ENCODE measurements around the gene OPA3.

The OPA3 gene

GRCh38 chr19:45590300-45591003 is 5.8 kb upstream of the OPA3 start:
- no peak for DNase-seq (ENCODE audit: low spot score)
- Mint-ChIP-seq H3K9me3 (no peaks in the 10 kb centered on the region), H3K4me1 (ENCODE audit: low read depth) (peaks cover 8% of the 10 kb centered on the region), H3K27ac (no peak overlapping the region), H3K27me3 (ENCODE audit: low read depth) (peaks cover 12% of the 10 kb centered on the region), H3K4me3 (no peak overlapping the region), H3K36me3 (ENCODE audit: low read depth) (no peaks in the 10 kb centered on the region)

DNA sequence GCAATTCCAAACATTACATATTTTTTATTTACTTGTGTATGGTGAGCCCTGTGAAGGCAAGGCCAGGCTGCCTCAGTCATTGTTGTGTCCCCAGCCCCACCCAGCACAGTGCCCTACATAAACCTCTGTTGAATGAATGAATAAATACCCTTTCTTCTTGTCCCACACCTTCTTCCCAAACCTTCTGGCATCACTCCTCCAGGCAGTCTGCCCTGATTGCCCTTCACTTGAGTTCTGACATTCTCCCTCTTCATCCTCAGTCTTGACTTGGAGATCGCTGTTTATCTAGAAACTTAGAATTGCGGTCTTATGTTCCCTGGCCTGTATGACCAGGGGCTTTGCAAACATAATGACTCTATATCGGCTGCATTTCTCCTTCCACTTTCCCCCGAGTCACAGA is 5.2 kb upstream of the OPA3 start:
- no peaks in the 10 kb centered on the region for H3K36me3 Mint-ChIP-seq (ENCODE audit: low read depth)
- DNase-seq (ENCODE audit: low spot score), result no peak
- no peak overlapping the region for H3K27ac Mint-ChIP-seq
- peaks cover 12% of the 10 kb centered on the region for H3K27me3 Mint-ChIP-seq (ENCODE audit: low read depth)
- no peaks in the 10 kb centered on the region for H3K9me3 Mint-ChIP-seq
- H3K4me3 Mint-ChIP-seq, result no peak overlapping the region
- H3K4me1 Mint-ChIP-seq (ENCODE audit: low read depth), result peaks cover 12% of the 10 kb centered on the region

- DNase-seq (ENCODE audit: low spot score), result no peak
- H3K27ac Mint-ChIP-seq, result no peak overlapping the region
- peaks cover 12% of the 10 kb centered on the region for H3K27me3 Mint-ChIP-seq (ENCODE audit: low read depth)
- peaks cover 17% of the 10 kb centered on the region for H3K4me1 Mint-ChIP-seq (ENCODE audit: low read depth)
- no peak overlapping the region for H3K4me3 Mint-ChIP-seq
- peaks cover 5% of the 10 kb centered on the region for H3K36me3 Mint-ChIP-seq (ENCODE audit: low read depth)
- no peaks in the 10 kb centered on the region for H3K9me3 Mint-ChIP-seq
Measured at GRCh38 chr19:45587873-45588272, 3.3 kb upstream of the OPA3 start.

DNA sequence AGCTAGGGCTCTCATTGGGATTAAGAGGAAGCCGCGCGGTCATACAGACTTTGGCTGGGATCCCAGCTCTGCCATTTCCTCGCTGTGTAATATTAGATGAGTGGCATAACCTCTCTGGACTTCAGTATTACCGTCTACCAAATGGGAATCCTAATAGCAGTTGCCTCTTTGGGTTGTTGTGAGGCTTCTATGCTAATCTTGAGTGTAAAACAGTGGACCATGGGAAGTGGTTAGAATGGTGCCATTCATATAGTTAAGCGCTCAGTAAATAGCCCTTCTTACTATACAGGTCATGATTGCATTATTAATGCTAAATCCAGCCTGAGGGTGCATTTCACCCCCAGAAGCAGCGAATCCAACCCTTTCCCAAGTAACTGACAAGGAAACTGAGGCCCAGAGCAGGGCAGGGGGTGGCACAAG is 566 bp upstream of the OPA3 start:
- peak overlapping the region; percentile 99 for H3K27ac Mint-ChIP-seq
- DNase-seq (ENCODE audit: low spot score), result no peak
- H3K4me3 Mint-ChIP-seq, result peak overlapping the region; percentile 94
- peaks cover 10% of the 10 kb centered on the region for H3K36me3 Mint-ChIP-seq (ENCODE audit: low read depth)
- no peaks in the 10 kb centered on the region for H3K9me3 Mint-ChIP-seq
- peaks cover 5% of the 10 kb centered on the region for H3K27me3 Mint-ChIP-seq (ENCODE audit: low read depth)
- peaks cover 14% of the 10 kb centered on the region for H3K4me1 Mint-ChIP-seq (ENCODE audit: low read depth)

GRCh38 chr19:45581576-45581975 is 3.0 kb downstream of the OPA3 start:
- H3K27me3 Mint-ChIP-seq (ENCODE audit: low read depth), result no peaks in the 10 kb centered on the region
- H3K27ac Mint-ChIP-seq, result no peak overlapping the region
- no peaks in the 10 kb centered on the region for H3K9me3 Mint-ChIP-seq
- H3K4me1 Mint-ChIP-seq (ENCODE audit: low read depth), result peaks cover 21% of the 10 kb centered on the region
- no peak overlapping the region for H3K4me3 Mint-ChIP-seq
- DNase-seq (ENCODE audit: low spot score), result no peak
- peaks cover 10% of the 10 kb centered on the region for H3K36me3 Mint-ChIP-seq (ENCODE audit: low read depth)

DNA sequence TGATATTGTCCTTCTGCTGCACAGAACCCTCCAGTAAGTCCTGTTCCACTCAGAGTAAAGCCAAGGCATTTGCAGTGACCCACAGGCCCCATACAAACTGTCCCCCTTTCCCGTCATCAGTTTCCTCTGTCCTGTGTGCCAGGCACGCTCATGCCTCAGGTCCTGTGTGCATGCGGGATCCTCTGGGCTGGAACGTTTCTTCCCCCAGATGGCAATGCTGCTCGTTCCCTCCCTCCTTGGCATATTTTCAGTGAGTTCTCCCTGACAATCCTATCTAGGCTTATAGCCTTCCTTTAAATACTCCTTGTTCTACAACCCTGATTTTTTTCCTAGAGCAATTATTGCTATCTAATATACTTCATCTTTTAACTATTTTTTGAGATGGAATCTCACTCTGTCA is 5.7 kb downstream of the OPA3 start:
- Mint-ChIP-seq H3K27me3 (ENCODE audit: low read depth) (no peaks in the 10 kb centered on the region), H3K9me3 (no peaks in the 10 kb centered on the region), H3K4me1 (ENCODE audit: low read depth) (peaks cover 13% of the 10 kb centered on the region), H3K36me3 (ENCODE audit: low read depth) (peaks cover 6% of the 10 kb centered on the region), H3K27ac (no peak overlapping the region), H3K4me3 (no peak overlapping the region)
- no peak for DNase-seq (ENCODE audit: low spot score)

DNA sequence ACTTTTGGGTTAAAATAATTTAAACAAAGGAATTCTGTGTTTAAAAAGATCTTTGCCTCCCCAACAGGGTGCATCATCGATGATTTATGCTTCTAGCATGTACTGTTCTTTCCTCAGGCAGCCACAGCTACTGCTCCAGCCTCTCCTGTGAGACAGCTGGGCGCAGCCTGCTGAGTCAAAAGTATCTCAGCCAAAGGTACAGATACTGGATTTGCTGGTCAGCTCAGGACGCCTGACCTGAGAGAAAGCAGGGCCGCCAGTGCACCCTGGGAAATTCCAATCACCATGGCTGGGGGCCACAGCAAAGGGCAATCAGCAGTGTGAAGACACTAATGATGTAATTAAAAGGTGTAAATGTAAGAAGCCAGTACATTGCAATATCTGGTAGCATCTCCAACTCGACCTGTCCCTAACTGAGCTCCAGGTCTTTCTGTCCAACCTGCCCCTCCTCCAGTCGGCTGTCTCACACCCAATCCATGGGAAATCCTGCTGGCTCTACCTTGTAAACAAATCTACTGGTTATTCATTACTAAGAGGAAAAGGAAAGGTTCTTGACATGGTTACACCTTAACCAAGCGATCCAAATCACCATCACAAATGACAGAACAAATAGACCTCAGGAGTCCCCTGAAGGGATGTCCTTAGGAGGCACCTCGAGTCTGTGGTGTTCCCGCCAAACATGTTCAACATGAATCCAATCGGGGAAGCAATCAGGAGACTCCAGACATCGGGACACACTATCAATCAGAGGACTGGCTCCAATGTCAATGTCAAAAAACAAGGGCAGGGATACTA is 7.3 kb downstream of the OPA3 start:
- H3K36me3 Mint-ChIP-seq (ENCODE audit: low read depth), result peaks cover 3% of the 10 kb centered on the region
- no peak overlapping the region for H3K27ac Mint-ChIP-seq
- DNase-seq (ENCODE audit: low spot score), result no peak
- H3K4me3 Mint-ChIP-seq, result no peak overlapping the region
- H3K4me1 Mint-ChIP-seq (ENCODE audit: low read depth), result peaks cover 7% of the 10 kb centered on the region
- no peaks in the 10 kb centered on the region for H3K27me3 Mint-ChIP-seq (ENCODE audit: low read depth)
- no peaks in the 10 kb centered on the region for H3K9me3 Mint-ChIP-seq

GRCh38 chr19:45576682-45577081 is 7.9 kb downstream of the OPA3 start:
- Mint-ChIP-seq H3K9me3 (no peaks in the 10 kb centered on the region), H3K27ac (no peak overlapping the region), H3K36me3 (ENCODE audit: low read depth) (peaks cover 2% of the 10 kb centered on the region), H3K4me3 (no peak overlapping the region), H3K27me3 (ENCODE audit: low read depth) (no peaks in the 10 kb centered on the region), H3K4me1 (ENCODE audit: low read depth) (peaks cover 6% of the 10 kb centered on the region)
- DNase-seq (ENCODE audit: low spot score), result no peak

- no peak overlapping the region for H3K4me3 Mint-ChIP-seq
- H3K27ac Mint-ChIP-seq, result no peak overlapping the region
- H3K4me1 Mint-ChIP-seq (ENCODE audit: low read depth), result peaks cover 6% of the 10 kb centered on the region
- H3K36me3 Mint-ChIP-seq (ENCODE audit: low read depth), result no peaks in the 10 kb centered on the region
- DNase-seq (ENCODE audit: low spot score), result no peak
- H3K9me3 Mint-ChIP-seq, result no peaks in the 10 kb centered on the region
- H3K27me3 Mint-ChIP-seq (ENCODE audit: low read depth), result no peaks in the 10 kb centered on the region
Measured at GRCh38 chr19:45575216-45575615, 9.4 kb downstream of the OPA3 start.

GRCh38 chr19:45574526-45574925 is 10.1 kb downstream of the OPA3 start:
- Mint-ChIP-seq H3K4me1 (ENCODE audit: low read depth) (peaks cover 13% of the 10 kb centered on the region), H3K9me3 (no peaks in the 10 kb centered on the region), H3K27me3 (ENCODE audit: low read depth) (no peaks in the 10 kb centered on the region), H3K4me3 (no peak overlapping the region), H3K36me3 (ENCODE audit: low read depth) (no peaks in the 10 kb centered on the region), H3K27ac (no peak overlapping the region)
- DNase-seq (ENCODE audit: low spot score), result no peak

DNA sequence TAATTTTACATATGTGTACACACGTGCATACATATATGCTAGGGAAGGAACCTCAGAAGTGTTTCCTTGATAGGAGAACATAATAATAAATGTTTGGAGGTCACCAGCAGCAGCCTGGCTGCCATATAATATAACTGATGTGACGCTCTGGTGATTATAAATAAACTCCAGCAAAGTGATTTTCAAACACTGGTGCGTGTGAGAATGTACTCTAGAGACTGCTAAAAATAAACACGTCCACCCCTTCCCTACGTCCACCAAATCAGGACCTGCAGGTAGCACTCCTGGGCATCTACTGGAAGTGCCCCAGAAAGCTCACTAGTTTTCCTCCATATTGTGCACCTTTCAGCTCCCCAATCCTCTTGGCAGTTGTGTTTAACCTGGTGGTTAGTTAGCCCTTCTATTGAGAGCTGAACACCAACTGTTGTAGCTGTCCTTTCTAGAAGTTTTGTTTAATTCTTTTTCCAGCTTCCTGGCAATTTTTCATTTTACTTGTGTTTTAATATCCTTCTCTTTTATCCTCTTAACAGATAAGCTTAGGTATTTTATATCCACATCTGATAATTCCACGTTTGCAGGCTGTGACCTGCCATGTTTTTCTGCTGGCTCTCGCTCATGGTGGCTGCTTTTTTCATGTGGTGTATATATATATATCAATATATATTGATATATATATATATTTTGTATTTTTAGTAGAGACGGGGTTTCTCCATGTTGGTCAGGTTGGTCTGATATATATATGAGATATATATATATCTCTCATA is 13.0 kb downstream of the OPA3 start:
- no peak overlapping the region for H3K27ac Mint-ChIP-seq
- H3K9me3 Mint-ChIP-seq, result no peaks in the 10 kb centered on the region
- no peak overlapping the region for H3K4me3 Mint-ChIP-seq
- no peaks in the 10 kb centered on the region for H3K36me3 Mint-ChIP-seq (ENCODE audit: low read depth)
- no peaks in the 10 kb centered on the region for H3K27me3 Mint-ChIP-seq (ENCODE audit: low read depth)
- no peak for DNase-seq (ENCODE audit: low spot score)
- peaks cover 6% of the 10 kb centered on the region for H3K4me1 Mint-ChIP-seq (ENCODE audit: low read depth)

DNA sequence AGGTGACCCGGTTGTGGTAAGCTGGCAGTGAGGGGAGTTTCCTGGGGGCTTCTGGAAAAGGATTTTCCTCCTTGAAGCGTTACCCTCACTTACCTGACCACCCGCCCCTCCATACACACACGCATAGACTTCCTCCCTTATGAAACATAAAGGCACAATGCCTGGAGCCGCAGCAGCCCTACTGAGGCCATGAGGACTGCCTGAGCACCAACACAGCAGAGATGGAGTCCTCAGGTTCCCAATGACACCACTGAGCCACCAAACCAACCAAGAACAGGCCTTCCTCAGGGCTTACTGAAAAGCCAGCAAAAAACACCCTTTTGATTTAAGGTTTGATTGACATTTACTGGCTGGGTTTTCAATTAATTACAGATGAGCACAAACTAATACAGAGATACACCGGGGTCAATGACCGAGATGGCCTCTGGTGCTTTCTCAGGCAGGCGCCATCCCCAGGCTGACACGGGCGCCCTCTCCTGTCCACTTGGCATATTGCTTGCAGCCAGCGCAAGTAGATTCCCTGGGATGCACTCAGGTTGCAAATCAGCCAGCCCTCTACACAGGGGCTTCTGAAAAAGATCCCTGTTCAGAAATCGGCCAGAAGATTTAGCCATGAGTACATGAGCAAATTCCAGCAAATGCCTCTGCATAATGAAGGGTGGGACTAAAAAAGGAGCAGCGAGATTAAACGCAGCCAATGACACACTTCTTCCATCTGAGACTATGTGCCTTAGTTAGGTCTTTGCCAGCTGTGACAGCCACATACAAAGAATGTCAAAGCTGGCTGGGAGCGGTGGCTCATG is 14.8 kb downstream of the OPA3 start:
- DNase-seq (ENCODE audit: low spot score), result peak; percentile 47
- H3K36me3 Mint-ChIP-seq (ENCODE audit: low read depth), result no peaks in the 10 kb centered on the region
- H3K9me3 Mint-ChIP-seq, result no peaks in the 10 kb centered on the region
- no peak overlapping the region for H3K27ac Mint-ChIP-seq
- H3K4me3 Mint-ChIP-seq, result no peak overlapping the region
- H3K4me1 Mint-ChIP-seq (ENCODE audit: low read depth), result peaks cover 6% of the 10 kb centered on the region
- no peaks in the 10 kb centered on the region for H3K27me3 Mint-ChIP-seq (ENCODE audit: low read depth)

DNA sequence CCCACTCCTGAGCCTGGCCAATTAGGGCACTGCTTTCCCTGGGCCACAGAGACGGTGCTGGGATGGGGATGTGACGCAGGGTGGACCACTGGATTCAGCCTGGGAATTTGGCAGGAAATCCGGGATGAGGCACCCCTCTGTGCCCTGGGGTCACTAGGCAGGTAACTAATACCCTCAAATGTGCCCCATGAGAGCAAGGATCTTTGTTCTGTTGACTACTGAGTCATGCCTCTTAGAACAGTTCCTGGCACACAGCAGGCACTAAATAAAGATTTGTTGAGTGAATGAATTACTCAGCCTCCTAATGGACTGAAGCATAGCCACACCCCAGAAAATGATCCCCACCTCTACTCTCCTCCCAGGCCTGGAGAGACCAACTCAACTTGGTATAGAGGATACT is 15.9 kb downstream of the OPA3 start:
- no peak overlapping the region for H3K4me3 Mint-ChIP-seq
- no peaks in the 10 kb centered on the region for H3K27me3 Mint-ChIP-seq (ENCODE audit: low read depth)
- H3K4me1 Mint-ChIP-seq (ENCODE audit: low read depth), result peaks cover 6% of the 10 kb centered on the region
- H3K27ac Mint-ChIP-seq, result no peak overlapping the region
- DNase-seq (ENCODE audit: low spot score), result no peak
- no peaks in the 10 kb centered on the region for H3K36me3 Mint-ChIP-seq (ENCODE audit: low read depth)
- no peaks in the 10 kb centered on the region for H3K9me3 Mint-ChIP-seq

Measured in T-helper 2 cell treated with Interferon-gamma antibody and Interleukin-4, amounts not matched to agents 5 μg/mL and 100 μg/mL, for 36 hours (primary cell).